Epithelial cell of proximal tubule (primary cell): ENCODE results near the gene GEMIN7. TPM values are rescaled to one million over a fixed set of nuclear protein-coding genes. Genes with fewer than 3 reads are reported as not detected.
A peak's percentile ranks its signal among the peaks of the same experiment; 100 is the strongest.

ENCODE experiments used
- DNase-seq: peaks from one replicate; pipeline ENCODE4 v3.0.0-alpha.2; 2011; ENCODE audit warnings: low read depth
- H3K4me3 ChIP-seq: 2 replicates; pipeline ENCODE4 v1.5.1; 2011; ENCODE audit warnings: low read depth, mild to moderate bottlenecking, low read length
- CTCF ChIP-seq: conservative IDR thresholded peaks from 2 replicates; pipeline ENCODE4 v1.5.1; 2012; ENCODE audit warnings: low read depth, mild to moderate bottlenecking, low read length
- total RNA-seq: library from RNA; depleted of rRNA; stranded (reverse); fragments of >200 nt; gene quantifications from 2 replicates; pipeline ENCODE4 v1.2.3, GENCODE V29; 2015

The GEMIN7 gene
- total RNA-seq, 1 donor from 2014 or later: 38.2 TPM

DNA sequence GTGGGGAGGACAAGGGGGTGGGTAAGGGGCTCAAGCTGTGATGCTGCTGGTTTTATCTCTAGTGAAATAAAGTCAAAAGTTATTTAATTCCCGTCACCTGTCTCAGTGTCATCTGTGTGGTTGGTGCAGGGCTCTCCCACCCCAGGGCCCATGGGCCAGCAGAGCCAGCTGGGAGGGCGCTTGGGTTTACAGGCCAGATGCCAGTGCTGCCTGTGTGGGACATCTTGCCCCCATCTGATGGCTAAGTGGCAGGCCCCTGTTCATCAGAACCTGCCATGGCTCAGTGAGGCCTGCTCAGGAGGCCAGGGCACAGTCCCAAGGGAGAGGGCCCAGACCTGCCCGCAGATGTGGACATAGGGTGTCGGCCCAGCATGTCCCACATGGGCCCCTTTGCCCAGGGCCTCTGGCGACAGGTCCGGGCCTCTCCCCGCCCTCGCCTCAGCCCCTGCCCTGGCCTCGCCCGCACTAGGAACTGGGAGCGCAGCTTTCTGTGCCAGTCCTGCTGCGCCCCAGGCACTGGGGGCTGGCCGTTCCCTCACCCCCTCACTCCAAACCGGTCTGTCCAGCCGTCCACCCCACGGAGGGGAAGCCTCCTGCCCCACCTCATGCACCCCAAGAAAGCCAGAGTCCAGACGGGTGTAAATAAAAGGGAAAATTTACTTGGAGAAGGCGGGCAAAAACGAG is 8.1 kb upstream of the GEMIN7 start:
- TF ChIP-seq CTCF: no peak
- no peak for DNase-seq
- no peak overlapping the region for H3K4me3 ChIP-seq

DNA sequence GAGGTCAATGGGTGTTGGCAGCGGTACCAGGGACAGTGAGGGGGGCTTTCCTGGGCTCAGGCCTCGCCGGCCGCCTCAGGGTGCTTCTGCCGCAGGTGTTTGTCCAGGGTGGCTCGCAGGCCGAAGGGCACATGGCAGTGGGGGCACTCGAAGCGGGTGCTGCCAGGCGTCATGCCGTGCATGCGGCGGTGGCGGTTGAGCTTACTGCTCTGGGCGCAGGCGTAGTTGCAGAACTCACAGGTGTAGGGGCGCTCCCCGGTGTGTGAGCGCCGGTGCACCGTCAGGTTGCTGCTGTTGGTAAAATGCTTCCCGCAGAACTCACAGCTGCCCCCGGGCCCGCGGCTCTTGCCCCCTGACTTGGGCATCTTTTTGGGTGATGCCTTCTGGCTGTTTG is 7.5 kb upstream of the GEMIN7 start:
- H3K4me3 ChIP-seq: no peak overlapping the region
- no peak for DNase-seq
- no peak for TF ChIP-seq CTCF

GRCh38 chr19:45071969-45072790 is 6.9 kb upstream of the GEMIN7 start:
- TF ChIP-seq CTCF: no peak
- DNase-seq: no peak
- H3K4me3 ChIP-seq: no peak overlapping the region

DNA sequence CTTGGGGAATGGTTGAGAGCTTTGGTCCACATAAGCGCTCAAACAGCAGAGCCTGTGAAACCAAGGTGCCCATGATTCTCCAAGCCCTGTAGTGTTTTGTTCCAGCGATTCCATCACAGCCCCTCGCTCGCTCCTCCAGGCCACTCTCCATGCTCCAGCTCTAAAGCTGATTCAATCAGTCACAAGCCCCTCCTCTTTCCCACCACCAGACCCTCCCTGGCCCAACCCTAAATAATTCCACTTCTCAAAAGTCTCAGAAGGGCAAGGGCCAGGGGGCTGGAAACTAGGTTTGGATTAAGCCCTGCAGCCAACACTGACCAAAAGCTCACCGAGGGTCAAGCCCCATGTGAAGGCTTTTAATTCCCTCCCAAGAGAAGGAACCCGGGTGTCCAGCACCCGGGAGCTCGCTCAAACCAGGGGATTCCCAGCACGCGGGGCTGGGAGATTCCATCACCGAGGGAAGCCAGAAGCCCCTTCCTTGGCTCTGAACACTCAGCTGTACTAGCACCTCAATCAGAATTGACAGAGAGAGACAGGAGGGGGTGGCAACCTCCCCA is 4.2 kb upstream of the GEMIN7 start:
- H3K4me3 ChIP-seq: peak overlapping the region; percentile 20
- DNase-seq: no peak
- TF ChIP-seq CTCF: no peak

DNA sequence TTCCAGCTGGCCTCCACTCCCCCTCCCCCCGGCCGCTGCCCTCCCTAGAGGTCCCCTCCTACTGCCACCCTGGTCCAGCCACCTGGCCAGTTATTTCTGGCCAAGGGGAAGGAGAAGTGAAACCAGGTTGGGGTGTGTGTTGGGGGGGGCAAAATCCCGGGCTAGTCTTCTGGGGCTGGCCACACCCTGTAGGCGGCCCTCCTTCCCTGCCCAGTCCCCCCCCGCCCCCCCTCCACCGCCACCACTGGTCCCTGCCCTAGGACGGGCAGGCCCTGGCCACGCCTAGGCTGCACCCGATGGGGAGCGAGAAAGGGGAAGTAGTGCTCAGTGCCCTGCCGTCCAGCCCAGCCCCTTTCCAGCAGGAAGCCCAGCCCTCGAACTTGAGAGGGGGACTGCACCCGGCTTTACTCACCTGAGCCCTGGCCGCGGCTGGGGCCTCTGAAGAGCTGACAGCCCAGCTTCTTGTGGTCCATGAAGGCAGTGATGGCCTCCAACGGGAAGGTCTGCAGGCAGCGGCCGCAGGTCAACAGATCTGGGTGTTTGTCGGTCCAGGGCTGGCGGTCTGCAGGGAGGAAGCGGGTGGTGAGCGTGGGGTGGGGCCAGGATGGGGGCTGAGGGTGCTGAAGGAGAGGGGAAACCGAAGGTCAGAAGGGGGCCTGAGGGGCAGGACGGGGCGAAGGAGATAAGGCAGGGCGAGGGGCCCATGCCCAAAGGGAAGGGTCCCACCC is 3.6 kb upstream of the GEMIN7 start:
- no peak for TF ChIP-seq CTCF
- no peak for DNase-seq
- H3K4me3 ChIP-seq: peak overlapping the region; percentile 53

DNA sequence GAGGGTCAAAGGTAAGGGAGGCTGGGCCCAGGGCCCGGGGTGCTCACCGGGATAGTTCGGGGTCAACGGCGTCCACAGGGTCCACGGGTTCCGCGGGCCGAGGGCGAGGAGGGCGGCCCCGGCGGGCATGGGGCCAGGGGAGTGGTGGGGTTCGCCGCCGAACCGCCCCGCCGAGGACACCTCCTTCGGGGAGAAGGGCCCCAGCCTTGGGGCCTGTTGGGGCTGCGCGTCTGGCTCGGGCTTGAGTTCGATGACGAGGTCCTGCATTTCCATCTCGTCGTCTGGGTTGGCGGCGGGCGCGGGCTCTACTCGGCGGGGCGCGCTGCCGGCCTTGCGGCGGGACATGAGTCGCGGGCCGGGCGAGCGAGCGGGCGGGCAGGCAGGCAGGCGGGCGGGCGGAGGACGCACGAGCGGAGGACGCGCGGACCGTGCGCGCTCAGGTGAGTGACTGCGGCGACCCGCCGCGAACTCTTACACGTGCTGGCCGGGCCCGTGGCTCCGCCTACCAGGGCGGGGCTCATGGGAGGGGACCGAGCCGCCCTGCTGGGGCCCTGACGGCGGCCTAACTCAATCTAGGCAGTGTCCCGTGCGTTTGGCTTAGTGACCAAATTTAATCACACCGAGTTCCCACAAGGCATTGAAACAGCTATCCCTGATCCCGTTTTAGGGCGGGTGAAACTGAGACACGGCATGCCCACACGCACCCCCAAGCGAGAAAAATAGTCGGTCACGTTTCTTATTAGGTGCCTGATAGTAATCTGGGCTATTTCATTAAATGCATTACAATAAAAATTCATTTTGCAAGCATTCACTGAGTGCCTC is 2.8 kb upstream of the GEMIN7 start, which contains the start of gene ZNF296:
Gene ZNF296, minus strand, starts transcription at position 450 of the 822 bp plus-strand sequence. Its CDS starts 105 bp downstream, at position 345.
- no peak for DNase-seq
- no peak for TF ChIP-seq CTCF
- peak within 1 kb of the TSS; percentile 53 for H3K4me3 ChIP-seq
